Prostate gland (tissue), 2 donors: Measurements from ENCODE around the gene POP5. TPM values are rescaled to one million over a fixed set of nuclear protein-coding genes. Genes with fewer than 3 reads are reported as not detected.
A peak's percentile ranks its signal among the peaks of the same experiment; 100 is the strongest.

Source experiments
- DNase-seq: peaks from one replicate; pipeline ENCODE4 v3.0.0-alpha.2; 2019; ENCODE audit warnings: low spot score
- H3K27ac ChIP-seq, 2 donors: fragments of 200-600 bp; sonication (generic); 2 replicates each; pipeline ENCODE4 v1.5.1; 2017 to 2019
- H3K27me3 ChIP-seq: fragments of 200-600 bp; sonication (generic); replicated peaks from 2 replicates; pipeline ENCODE4 v1.5.1; 2019; ENCODE audit not compliant: insufficient read depth
- H3K36me3 ChIP-seq, 2 donors: fragments of 200-600 bp; sonication (generic); 1 replicate in 1 of 2; 2 replicates in 1 of 2; pipeline versions ENCODE4 v1.5.1 to v1.8.1; 2017 to 2019
- H3K4me1 ChIP-seq: fragments of 200-600 bp; sonication (generic); replicated peaks from 2 replicates; pipeline ENCODE4 v1.5.1; 2019
- H3K4me3 ChIP-seq, 2 donors: fragments of 200-600 bp; sonication (generic); 2 replicates each; pipeline ENCODE4 v1.5.1; 2017 to 2019
- H3K9me3 ChIP-seq: fragments of 200-600 bp; sonication (generic); 2 replicates; pipeline ENCODE4 v1.5.1; 2017
- CTCF ChIP-seq, 4 experiments: fragments of 200-600 bp in 2 of 4; fragments of 450-650 bp in 2 of 4; sonication (generic) in 2 of 4; IDR thresholded peaks; 1 replicate in 3 of 4; 2 replicates in 1 of 4; pipeline ENCODE4 v1.5.1; 2016 to 2019; ENCODE audit warnings: antibody characterized with exemption in 4 of 4, mild to moderate bottlenecking in 2 of 4, moderate library complexity in 2 of 4
- POLR2A ChIP-seq: fragments of 450-650 bp; IDR thresholded peaks from one replicate; pipeline ENCODE4 v1.6.1; 2016; ENCODE audit warnings: antibody characterized with exemption, mild to moderate bottlenecking
- POLR2AphosphoS5 ChIP-seq: sonication (generic); formaldehyde crosslinking; IDR thresholded peaks from one replicate; pipeline ENCODE4 v1.6.1; 2017; ENCODE audit warnings: antibody characterized with exemption
- WGBS: methylation state at CpG from one replicate; pipeline ENCODE4 v1.1.5; 2018; 5-methylcytosine and 5-hydroxymethylcytosine counted together
- intact Hi-C: fragments of 100-400 bp; cut with DNase I; formaldehyde crosslinking; loops from one replicate; pipeline ENCODE4 v1.14.2; 2022
- total RNA-seq, 2 donors: library from RNA; depleted of rRNA; stranded (reverse); fragments of >200 nt; gene quantifications; one replicate each; pipeline ENCODE4 v1.1.0, GENCODE V29; 2016

POP5 gene
- total RNA-seq, 2 donors from 2014 or later, result 39.3 to 45.2 TPM

DNA sequence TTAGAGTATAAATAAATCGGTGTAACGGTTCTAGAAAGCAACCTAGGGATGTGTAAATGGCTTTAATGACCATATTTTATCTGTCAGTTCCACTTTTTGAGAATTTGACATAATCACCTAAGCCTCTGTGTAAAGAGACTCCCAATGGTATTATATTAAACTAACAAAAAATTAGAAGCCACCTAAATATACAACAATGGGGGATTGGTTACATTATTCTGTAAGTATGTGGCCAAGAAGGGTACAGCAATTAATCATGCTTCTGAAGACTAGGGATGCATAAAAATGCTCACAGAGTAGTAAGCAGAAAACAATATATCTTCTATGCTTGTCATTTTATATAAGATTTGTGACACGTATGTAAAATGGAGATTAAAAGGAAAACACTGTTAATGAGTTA is 36.5 kb downstream of the POP5 start:
- Histone ChIP-seq H3K27ac (no peak overlapping the region), H3K36me3 (peaks cover 0 to 6% of the 10 kb centered on the region in 2 donors), H3K4me1 (peaks cover 3% of the 10 kb centered on the region), H3K4me3 (no peak overlapping the region), H3K9me3 (no peaks in the 10 kb centered on the region), H3K27me3 (no peaks in the 10 kb centered on the region)
- intact Hi-C loops, result no loop called here
- 85% methylated on average over 3 of the region's 3 CpGs for WGBS
- no peak for DNase-seq
- TF ChIP-seq POLR2AphosphoS5, result no peak
- no peak for TF ChIP-seq POLR2A
- TF ChIP-seq CTCF (IDR thresholded peaks at IDR 0.05), result no peak

DNA sequence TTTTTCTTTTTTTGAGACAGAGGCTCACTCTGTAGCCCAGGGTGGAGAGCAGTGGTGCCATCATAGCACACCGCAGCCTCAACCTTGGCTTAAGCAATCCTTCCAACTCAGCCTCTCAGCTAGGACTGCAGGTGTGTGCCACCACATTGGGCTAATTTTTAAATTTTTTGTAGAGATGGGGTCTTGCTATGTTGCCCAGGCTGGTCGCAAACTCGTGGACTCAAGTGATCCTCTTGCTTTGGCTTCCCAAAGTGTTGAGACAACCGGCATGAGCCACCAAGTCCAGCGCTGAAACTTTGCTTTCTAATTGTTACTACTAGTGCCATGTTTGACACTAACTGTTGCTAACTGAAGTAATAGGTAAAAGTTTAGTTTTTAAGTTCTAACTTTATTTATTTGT is 39.0 kb downstream of the POP5 start:
- H3K9me3 ChIP-seq, result no peaks in the 10 kb centered on the region
- intact Hi-C loops, result no loop called here
- WGBS, result 98% methylated on average over 5 of the region's 5 CpGs
- TF ChIP-seq CTCF (IDR thresholded peaks at IDR 0.05) (no peak), POLR2AphosphoS5 (no peak), POLR2A (no peak)
- peaks cover 0 to 5% of the 10 kb centered on the region in 2 donors for H3K36me3 ChIP-seq
- no peak overlapping the region for H3K4me3 ChIP-seq
- no peak for DNase-seq
- H3K27me3 ChIP-seq, result no peaks in the 10 kb centered on the region
- H3K4me1 ChIP-seq, result peaks cover 11% of the 10 kb centered on the region
- no peak overlapping the region for H3K27ac ChIP-seq

DNA sequence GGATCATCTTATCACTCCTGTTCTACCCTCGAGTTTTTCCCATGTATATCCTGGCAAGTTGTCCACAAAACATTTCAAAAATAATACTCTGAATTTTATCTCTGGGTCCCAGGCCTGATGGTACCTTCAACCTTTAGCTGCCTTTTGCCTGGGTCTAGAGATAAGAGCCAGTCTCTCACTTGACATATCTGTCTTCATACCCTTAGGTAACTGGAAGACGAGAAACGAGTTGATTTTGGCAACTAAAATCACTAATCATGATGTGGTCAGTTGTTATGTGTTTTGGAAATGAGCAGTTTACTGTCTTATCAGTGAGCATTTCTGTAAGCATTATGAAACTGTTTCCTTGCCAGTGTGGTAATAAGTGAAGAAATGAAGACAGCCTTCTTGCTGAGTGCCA is 40.8 kb downstream of the POP5 start:
- no peaks in the 10 kb centered on the region for H3K9me3 ChIP-seq
- no peaks in the 10 kb centered on the region for H3K27me3 ChIP-seq
- TF ChIP-seq POLR2AphosphoS5 (peak; percentile 26), POLR2A (no peak)
- peak overlapping the region; percentile 24 to 46 for H3K27ac ChIP-seq
- WGBS, result 16% methylated on average over 3 of the region's 3 CpGs
- H3K4me3 ChIP-seq, result no peak overlapping the region
- DNase-seq, result no peak
- H3K4me1 ChIP-seq, result peaks cover 14% of the 10 kb centered on the region
- intact Hi-C loops, result no loop called here
- no peaks in the 10 kb centered on the region for H3K36me3 ChIP-seq

DNA sequence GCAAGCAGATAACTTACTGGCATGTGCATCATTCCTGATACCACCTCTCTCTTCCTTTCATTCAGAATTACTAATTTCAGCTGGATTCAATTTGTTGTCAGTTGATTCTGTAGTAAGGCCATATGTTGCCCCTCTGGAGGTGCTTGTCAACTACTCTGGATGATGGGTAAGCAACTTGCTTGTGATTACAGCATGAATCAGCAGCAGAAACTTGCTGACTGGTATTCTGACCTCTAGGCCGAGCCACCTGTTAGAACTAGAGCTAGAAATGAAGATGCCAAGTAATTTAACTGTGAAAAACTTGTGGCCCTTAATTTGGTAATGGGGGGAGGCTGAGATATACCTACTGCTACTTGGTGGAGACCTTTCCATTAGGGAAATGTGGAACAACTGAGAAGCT is 41.9 kb downstream of the POP5 start:
- Histone ChIP-seq H3K27ac (peak overlapping the region; percentile 69 to 93), H3K4me3 (no peak overlapping the region), H3K27me3 (no peaks in the 10 kb centered on the region), H3K9me3 (no peaks in the 10 kb centered on the region), H3K4me1 (peaks cover 11% of the 10 kb centered on the region), H3K36me3 (no peaks in the 10 kb centered on the region)
- no peak for TF ChIP-seq POLR2A
- TF ChIP-seq POLR2AphosphoS5, result no peak
- TF ChIP-seq CTCF (IDR thresholded peaks at IDR 0.05), result no peak
- intact Hi-C loops, result no loop called here
- 60% methylated on average over 1 of the region's 1 CpG for WGBS
- DNase-seq, result no peak

GRCh38 chr12:120538281-120539156 is 42.7 kb downstream of the POP5 start:
- intact Hi-C loops, result no loop called here
- Histone ChIP-seq H3K4me1 (peaks cover 11% of the 10 kb centered on the region), H3K9me3 (no peaks in the 10 kb centered on the region), H3K27me3 (no peaks in the 10 kb centered on the region), H3K27ac (peak overlapping the region; percentile 69 to 93), H3K36me3 (no peaks in the 10 kb centered on the region), H3K4me3 (peak overlapping the region in 1 of 2 donors; percentile 84)
- whole genome bisulfite sequencing, result 6% methylated on average over 6 of the region's 6 CpGs
- no peak for DNase-seq
- TF ChIP-seq POLR2A (peak; percentile 21), POLR2AphosphoS5 (peak; percentile 61), CTCF (IDR thresholded peaks at IDR 0.05) (no peak)
